ENCODE results near the gene PLXNA2.

The PLXNA2 gene

GRCh38 chr1:208243967-208244916, at the start of gene PLXNA2:
PLXNA2 (minus strand) TSS chr1:208244384; CDS start chr1:208217922, 26,462 bp downstream.
- DNase-seq (ENCODE audit: low spot score) = peak; percentile 80

- no peak for DNase-seq (ENCODE audit: low spot score)
Observed at GRCh38 chr1:208292908-208293307, 48.7 kb upstream of the PLXNA2 start.

- no peak for DNase-seq (ENCODE audit: low spot score)
Observed at GRCh38 chr1:208291923-208292711, 47.9 kb upstream of the PLXNA2 start.

GRCh38 chr1:208291129-208291528, 46.9 kb upstream of the PLXNA2 start:
- DNase-seq (ENCODE audit: low spot score) = no peak

- no peak for DNase-seq (ENCODE audit: low spot score)
Observed at GRCh38 chr1:208289716-208290115, 45.5 kb upstream of the PLXNA2 start.

- no peak for DNase-seq (ENCODE audit: low spot score)
Observed at GRCh38 chr1:208288495-208288894, 44.3 kb upstream of the PLXNA2 start.

- no peak for DNase-seq (ENCODE audit: low spot score)
Observed at GRCh38 chr1:208280681-208281450, 36.7 kb upstream of the PLXNA2 start.

- DNase-seq (ENCODE audit: low spot score) = no peak
Observed at GRCh38 chr1:208279826-208280588, 35.8 kb upstream of the PLXNA2 start.

GRCh38 chr1:208278638-208279037, 34.5 kb upstream of the PLXNA2 start:
- no peak for DNase-seq (ENCODE audit: low spot score)

GRCh38 chr1:208276757-208277435, 32.7 kb upstream of the PLXNA2 start:
- DNase-seq (ENCODE audit: low spot score) = no peak

GRCh38 chr1:208275083-208275482, 30.9 kb upstream of the PLXNA2 start:
- no peak for DNase-seq (ENCODE audit: low spot score)

GRCh38 chr1:208273386-208274017, 29.3 kb upstream of the PLXNA2 start:
- DNase-seq (ENCODE audit: low spot score) = no peak

GRCh38 chr1:208272713-208273112, 28.5 kb upstream of the PLXNA2 start:
- DNase-seq (ENCODE audit: low spot score) = no peak

- no peak for DNase-seq (ENCODE audit: low spot score)
Observed at GRCh38 chr1:208272311-208272710, 28.1 kb upstream of the PLXNA2 start.

GRCh38 chr1:208271236-208271635, 27.1 kb upstream of the PLXNA2 start:
- no peak for DNase-seq (ENCODE audit: low spot score)

- DNase-seq (ENCODE audit: low spot score) = peak; percentile 51
Observed at GRCh38 chr1:208270651-208271141, 26.5 kb upstream of the PLXNA2 start.

GRCh38 chr1:208269338-208269666, 25.1 kb upstream of the PLXNA2 start:
- no peak for DNase-seq (ENCODE audit: low spot score)

- no peak for DNase-seq (ENCODE audit: low spot score)
Observed at GRCh38 chr1:208268541-208269337, 24.6 kb upstream of the PLXNA2 start.

- no peak for DNase-seq (ENCODE audit: low spot score)
Observed at GRCh38 chr1:208265525-208265924, 21.3 kb upstream of the PLXNA2 start.

GRCh38 chr1:208265122-208265469, 20.9 kb upstream of the PLXNA2 start:
- DNase-seq (ENCODE audit: low spot score) = no peak

Measured in D341Med (cell line).